ENCODE results near the gene IFNGR2. TPM values are rescaled to one million over a fixed set of nuclear protein-coding genes. Genes with fewer than 3 reads are reported as not detected.
A peak's percentile ranks its signal among the peaks of the same experiment; 100 is the strongest.

IFNGR2 gene
- total RNA-seq, 1 experiment from 2014 or later = 44.1 TPM

GRCh38 chr21:33437140-33437539, 33.9 kb downstream of the IFNGR2 start:
- H3K4me1 Mint-ChIP-seq = no peaks in the 10 kb centered on the region
- Histone ChIP-seq H4K5ac (ENCODE audit: insufficient read length, low read depth, low read length) (no peak overlapping the region), H4K91ac (ENCODE audit: insufficient read length, low read depth, low read length) (no peak overlapping the region), H3K56ac (ENCODE audit: insufficient read length, low read depth, low read length) (no peak overlapping the region), H3K4me2 (ENCODE audit: insufficient read depth, insufficient read length, low read length) (no peak overlapping the region), H3K9ac (ENCODE audit: extremely low read depth, insufficient read length, low read length) (no peak overlapping the region), H3K79me2 (ENCODE audit: insufficient read depth, low read length) (no peaks in the 10 kb centered on the region), H2BK15ac (ENCODE audit: low read depth, low read length) (no peak overlapping the region), H2BK12ac (ENCODE audit: insufficient read length, low read depth, low read length) (no peak overlapping the region), H3K14ac (ENCODE audit: insufficient read depth, low read length) (no peak overlapping the region), H3K27me3 (ENCODE audit: insufficient read depth, low read length) (0 out of 2 replicates have a peak, but pooled peaks cover 3% of the 10 kb centered on the region), H2BK5ac (ENCODE audit: insufficient read length, low read length) (no peak overlapping the region), H3K9me3 (ENCODE audit: control insufficient read depth, low read depth, low read length) (no peaks in the 10 kb centered on the region), H3K18ac (ENCODE audit: insufficient read length, low read depth, low read length) (no peak overlapping the region), H3K23ac (ENCODE audit: insufficient read length, low read depth, low read length) (no peak overlapping the region), H2AFZ (ENCODE audit: low read length) (no peak overlapping the region), H4K8ac (replicated peaks; ENCODE audit: insufficient read length, low read depth, low read length) (no peak overlapping the region), H3K4ac (ENCODE audit: low read depth, low read length) (no peak overlapping the region), H2BK120ac (ENCODE audit: low read depth, low read length, poor library complexity, severe bottlenecking) (no peak overlapping the region), H2BK20ac (ENCODE audit: low read depth, low read length, poor library complexity, severe bottlenecking) (no peak overlapping the region), H3K4me1 (ENCODE audit: insufficient read depth, low read length) (no peaks in the 10 kb centered on the region), H3K23me2 (ENCODE audit: insufficient read length, low read depth, low read length, poor library complexity, severe bottlenecking) (no peaks in the 10 kb centered on the region), H3T11ph (ENCODE audit: low read length) (no peak overlapping the region), H3K27ac (ENCODE audit: insufficient read length, low read depth, low read length) (no peak overlapping the region), H4K20me1 (ENCODE audit: control insufficient read depth, insufficient read depth, insufficient read length) (no peaks in the 10 kb centered on the region), H2AK5ac (ENCODE audit: insufficient read length, low read length) (no peak overlapping the region), H3K79me1 (ENCODE audit: insufficient read depth, low read depth, low read length, poor library complexity, severe bottlenecking) (no peaks in the 10 kb centered on the region)
- TF ChIP-seq CTCF (conservative IDR thresholded peaks at IDR 0.05) = no peak
- H3K9me3 Mint-ChIP-seq = no peaks in the 10 kb centered on the region
- no peak overlapping the region for H3K4me3 Mint-ChIP-seq
- H3K27me3 Mint-ChIP-seq (ENCODE audit: low read depth) = no peaks in the 10 kb centered on the region
- peak overlapping the region in 1 of 3 experiments; percentile 21; a peak in 1 of 7 replicates for H3K27ac Mint-ChIP-seq
- peaks cover 23 to 52% (median 46%) of the 10 kb centered on the region in 3 experiments; a peak in 6 of 7 replicates for H3K36me3 Mint-ChIP-seq (ENCODE audit: insufficient read depth in 1 of 3, low read depth in 3 of 3)
- no peak for DNase-seq
- no CpG with 5 or more reads among the region's 6 CpGs for WGBS (ENCODE audit: extremely low coverage, insufficient read length, low lambda C conversion rate)
